Skeletal muscle tissue (tissue), 4 donors: Measurements from ENCODE around the gene CCNJL. TPM values are rescaled to one million over a fixed set of nuclear protein-coding genes. Genes with fewer than 3 reads are reported as not detected.

Experiments used
- H3K27ac ChIP-seq: one replicate; pipeline ENCODE4 v1.7.0; 2013; ENCODE audit warnings: mild to moderate bottlenecking, low read depth, low read length, inconsistent platforms
- H3K27me3 ChIP-seq, 3 donors: one replicate each; pipeline ENCODE4 v1.7.0; 2013; ENCODE audit warnings: low read length in 3 of 3; ENCODE audit not compliant: control insufficient read depth in 3 of 3, insufficient read depth in 3 of 3
- H3K36me3 ChIP-seq, 3 donors: one replicate each; pipeline ENCODE4 v1.7.0; 2013; ENCODE audit warnings: low read length in 3 of 3; ENCODE audit not compliant: control insufficient read depth in 3 of 3, insufficient read depth in 3 of 3
- H3K4me1 ChIP-seq, 3 donors: one replicate each; pipeline ENCODE4 v1.7.0; 2013; ENCODE audit warnings: low read length in 3 of 3, mild to moderate bottlenecking in 3 of 3; ENCODE audit not compliant: control insufficient read depth in 3 of 3, insufficient read depth in 3 of 3
- H3K4me3 ChIP-seq, 3 donors: one replicate each; pipeline ENCODE4 v1.7.0; 2013; ENCODE audit warnings: low read length in 3 of 3
- H3K9ac ChIP-seq, 3 donors: one replicate each; pipeline ENCODE4 v1.7.0; 2013; ENCODE audit warnings: low read length in 3 of 3, mild to moderate bottlenecking in 3 of 3, moderate library complexity in 2 of 3, low read depth in 1 of 3
- H3K9me3 ChIP-seq, 3 donors: one replicate each; pipeline ENCODE4 v1.7.0; 2013; ENCODE audit warnings: low read length in 3 of 3; ENCODE audit not compliant: control insufficient read depth in 3 of 3
- total RNA-seq: library from RNA; depleted of rRNA; stranded (reverse); fragments of >200 nt; gene quantifications from one replicate; pipeline ENCODE4 v1.2.3, GENCODE V29; 2014
- donor health status: Osteomylitis.

The CCNJL gene
- total RNA-seq, 1 donor from 2014 or later: 3.1 TPM

DNA sequence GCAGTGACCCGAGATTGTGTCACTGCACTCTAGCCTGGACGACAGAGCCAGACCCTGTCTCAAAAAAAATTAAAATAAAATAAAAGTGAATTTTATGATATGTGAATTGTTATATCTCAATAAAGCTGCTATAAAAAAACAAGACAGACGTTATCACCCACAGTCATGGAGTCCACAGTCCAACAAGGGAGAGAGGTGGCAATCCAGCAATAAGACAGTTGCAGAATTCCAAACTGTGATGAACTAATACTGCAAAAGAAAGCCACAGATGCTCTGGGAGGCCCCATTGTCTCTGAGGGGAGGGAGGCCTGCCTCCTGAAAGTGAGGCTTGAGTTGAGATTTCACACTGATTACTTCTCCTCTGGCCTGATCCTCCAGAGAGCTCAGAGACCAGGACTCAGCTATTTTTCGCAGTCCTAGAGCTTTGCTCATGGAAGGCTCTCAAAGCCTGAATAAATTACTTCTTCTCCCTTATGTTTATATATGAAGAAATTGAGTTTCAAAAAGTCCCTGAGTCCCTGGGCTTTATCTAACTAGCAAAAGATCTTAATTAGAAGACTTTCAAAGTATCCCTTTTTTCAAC is 28.0 kb downstream of the CCNJL start:
- Histone ChIP-seq H3K27me3 (no peaks in the 10 kb centered on the region), H3K9ac (no peak overlapping the region), H3K9me3 (no peaks in the 10 kb centered on the region), H3K36me3 (no peaks in the 10 kb centered on the region), H3K4me1 (peaks cover 9 to 11% (median 10%) of the 10 kb centered on the region in 3 donors), H3K4me3 (no peak overlapping the region), H3K27ac (no peak overlapping the region)

DNA sequence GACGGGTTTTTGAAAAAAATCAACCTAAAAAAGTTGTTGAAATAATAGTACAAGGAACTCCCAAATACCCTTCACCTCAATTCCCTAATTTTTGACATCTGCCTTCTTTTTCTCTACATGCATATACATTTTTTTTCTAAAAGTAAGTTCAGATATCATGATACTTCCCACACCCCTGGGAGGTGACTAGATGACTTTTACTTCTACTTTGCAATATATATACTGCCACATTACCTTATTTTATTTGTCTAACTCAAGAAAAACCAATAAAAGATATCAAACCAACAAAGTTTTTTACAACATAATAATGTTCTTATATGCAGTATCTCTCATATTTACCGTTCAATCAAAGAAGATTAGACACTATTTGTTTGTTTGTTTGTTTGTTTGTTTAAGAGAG is 31.1 kb downstream of the CCNJL start:
- no peak overlapping the region for H3K4me3 ChIP-seq
- H3K9ac ChIP-seq: no peak overlapping the region
- H3K36me3 ChIP-seq: no peaks in the 10 kb centered on the region
- H3K4me1 ChIP-seq: no peaks in the 10 kb centered on the region
- no peaks in the 10 kb centered on the region for H3K9me3 ChIP-seq
- no peak overlapping the region for H3K27ac ChIP-seq
- H3K27me3 ChIP-seq: no peaks in the 10 kb centered on the region

DNA sequence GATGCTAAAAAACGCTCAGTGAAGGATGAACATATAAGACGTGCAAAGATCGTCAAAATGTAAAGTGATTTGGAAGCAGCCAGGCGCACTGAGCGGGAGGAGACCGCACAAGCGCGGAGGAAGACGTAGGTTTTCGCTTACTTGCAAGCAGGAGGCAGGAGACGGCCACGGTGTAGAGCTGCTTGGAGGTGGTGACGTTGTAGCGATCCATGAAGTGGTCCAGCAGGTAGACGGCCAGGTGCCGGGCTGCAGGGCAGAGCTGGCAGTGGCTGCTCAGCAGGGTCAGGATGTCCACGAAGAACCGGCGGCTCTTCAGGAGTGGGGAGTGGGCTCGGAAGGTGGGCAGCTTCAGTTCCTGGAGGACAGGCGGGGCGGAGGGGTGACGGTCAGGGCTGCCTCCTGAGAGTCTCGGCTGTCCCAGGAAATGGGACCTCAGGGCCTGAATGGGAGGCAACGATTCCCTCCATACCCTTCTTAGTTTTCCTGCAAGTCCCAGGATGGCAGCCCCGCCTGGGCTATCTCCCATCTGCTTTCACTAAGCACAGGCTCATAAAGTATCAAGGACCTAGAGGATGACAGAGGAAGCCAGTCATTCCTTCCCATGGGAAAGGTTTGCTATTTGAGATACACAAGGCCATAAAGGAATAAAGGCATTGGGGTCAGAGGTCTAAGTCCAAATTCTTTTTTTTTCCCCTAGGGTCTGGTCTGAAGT is 31.8 kb downstream of the CCNJL start:
- Histone ChIP-seq H3K36me3 (no peaks in the 10 kb centered on the region), H3K9me3 (no peaks in the 10 kb centered on the region), H3K27ac (no peak overlapping the region), H3K27me3 (no peaks in the 10 kb centered on the region), H3K4me3 (no peak overlapping the region), H3K9ac (no peak overlapping the region), H3K4me1 (no peaks in the 10 kb centered on the region)

DNA sequence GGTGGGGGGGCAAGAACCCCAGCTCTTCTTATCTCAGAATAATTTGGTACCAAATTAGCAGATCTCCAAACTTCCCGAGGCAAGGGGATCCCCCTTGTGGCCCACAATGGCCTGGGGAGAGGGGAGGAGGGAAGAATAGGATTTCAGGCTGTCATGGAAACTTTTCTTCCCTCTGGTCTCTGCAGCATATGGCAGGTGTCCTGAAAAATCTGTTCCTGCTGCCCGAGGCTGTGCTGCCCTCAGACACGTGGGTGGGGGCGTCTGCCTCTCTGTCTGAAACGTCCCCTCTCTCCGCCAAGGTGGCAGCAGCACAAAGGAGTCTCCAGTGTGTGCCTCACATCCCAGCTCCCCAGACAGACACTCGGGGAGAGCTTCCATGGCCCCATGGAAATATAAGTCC is 34.0 kb downstream of the CCNJL start:
- no peak overlapping the region for H3K9ac ChIP-seq
- H3K27ac ChIP-seq: no peak overlapping the region
- no peak overlapping the region for H3K4me3 ChIP-seq
- no peaks in the 10 kb centered on the region for H3K27me3 ChIP-seq
- no peaks in the 10 kb centered on the region for H3K36me3 ChIP-seq
- H3K4me1 ChIP-seq: no peaks in the 10 kb centered on the region
- H3K9me3 ChIP-seq: no peaks in the 10 kb centered on the region

DNA sequence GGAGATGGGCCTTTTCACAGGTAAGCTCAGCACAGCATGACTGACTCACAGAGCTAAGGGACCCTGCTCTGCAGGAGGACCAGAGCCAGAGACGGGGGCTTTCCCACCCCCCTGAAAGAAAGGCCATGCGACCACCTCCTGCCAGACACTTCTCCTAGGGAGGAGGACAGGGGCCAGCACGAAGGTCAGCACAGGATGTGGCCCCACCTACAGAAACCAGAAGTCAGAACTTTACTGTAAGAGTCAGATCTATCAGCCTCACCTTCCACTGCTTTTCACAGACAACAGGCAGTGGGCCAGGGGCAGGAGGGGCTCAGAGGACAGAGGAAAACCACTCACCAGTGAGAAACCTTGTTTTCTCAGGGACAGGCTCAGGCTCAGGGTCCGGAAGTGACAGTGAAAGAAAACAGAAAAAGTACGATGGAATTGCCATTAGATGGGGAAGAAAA is 37.9 kb downstream of the CCNJL start:
- H3K9me3 ChIP-seq: no peaks in the 10 kb centered on the region
- H3K4me1 ChIP-seq: peaks cover 3 to 5% (median 5%) of the 10 kb centered on the region in 3 donors
- H3K27ac ChIP-seq: no peak overlapping the region

DNA sequence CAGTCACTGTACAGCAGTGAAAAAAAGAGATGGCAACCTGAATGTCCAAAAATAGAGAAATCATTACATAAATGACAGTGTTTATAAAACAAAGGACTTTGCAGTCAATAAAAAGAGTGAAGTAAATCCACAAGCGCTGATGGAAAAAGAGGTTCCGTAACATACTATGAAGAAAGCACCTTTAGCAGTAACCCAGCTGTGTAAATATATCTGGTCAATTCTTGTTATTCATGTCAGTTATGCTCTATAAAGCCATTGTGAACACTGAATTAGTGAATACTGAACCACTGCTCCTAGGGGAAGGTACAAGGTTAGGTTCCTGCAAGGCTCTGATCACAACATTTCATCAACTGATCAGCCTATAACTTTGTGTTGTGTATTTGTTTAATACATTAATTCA is 39.5 kb downstream of the CCNJL start:
- H3K27me3 ChIP-seq: no peaks in the 10 kb centered on the region
- no peak overlapping the region for H3K27ac ChIP-seq
- H3K9ac ChIP-seq: no peak overlapping the region
- no peaks in the 10 kb centered on the region for H3K9me3 ChIP-seq
- H3K4me1 ChIP-seq: peaks cover 12 to 18% (median 14%) of the 10 kb centered on the region in 3 donors
- no peaks in the 10 kb centered on the region for H3K36me3 ChIP-seq
- no peak overlapping the region for H3K4me3 ChIP-seq

More for the DNA sequence above, 37.9 kb downstream of the CCNJL start:
- Histone ChIP-seq H3K9ac (no peak overlapping the region), H3K27me3 (no peaks in the 10 kb centered on the region), H3K4me3 (no peak overlapping the region), H3K36me3 (no peaks in the 10 kb centered on the region)

DNA sequence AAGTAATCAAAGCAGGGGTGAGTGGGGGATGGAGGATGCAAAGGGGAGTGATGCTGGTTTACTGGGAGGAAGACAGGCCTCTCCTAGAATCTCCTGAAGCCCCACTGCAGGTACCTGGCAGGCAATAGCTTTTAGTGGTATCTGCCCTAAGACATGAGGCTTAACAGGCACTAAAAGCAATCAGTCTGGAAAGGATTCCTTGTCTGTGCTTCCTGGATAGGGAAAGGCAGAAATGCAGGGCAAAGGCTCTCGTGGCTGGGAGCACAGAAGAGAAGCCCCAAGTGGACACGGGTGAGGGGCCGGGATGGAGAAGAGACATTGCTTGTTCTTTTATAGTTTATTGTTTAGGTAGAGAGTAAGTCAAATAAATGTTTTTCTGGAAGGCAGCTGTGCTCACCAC is 40.1 kb downstream of the CCNJL start:
- Histone ChIP-seq H3K9me3 (no peaks in the 10 kb centered on the region), H3K27me3 (no peaks in the 10 kb centered on the region), H3K9ac (no peak overlapping the region), H3K36me3 (no peaks in the 10 kb centered on the region), H3K4me3 (no peak overlapping the region), H3K4me1 (peaks cover 12 to 18% (median 14%) of the 10 kb centered on the region in 3 donors), H3K27ac (no peak overlapping the region)

DNA sequence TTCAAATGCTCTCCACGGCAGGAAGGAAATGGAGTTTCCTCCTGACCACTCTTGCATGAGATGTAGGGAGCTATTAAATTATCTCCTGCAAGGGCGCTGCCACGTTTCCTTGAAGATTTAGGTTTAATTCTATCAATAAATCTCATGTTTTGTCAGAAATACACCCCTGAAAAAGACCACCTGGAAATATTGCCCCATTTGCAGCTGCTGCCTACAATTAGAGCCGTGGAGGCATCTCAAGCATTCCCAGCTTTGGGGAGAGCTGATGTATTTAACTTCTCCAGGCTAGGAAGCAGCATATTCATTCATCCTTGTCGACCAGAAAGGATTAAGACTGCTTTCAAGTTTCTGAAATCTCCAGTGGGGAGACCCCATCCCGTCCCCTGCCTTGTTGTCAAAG is 40.5 kb downstream of the CCNJL start:
- Histone ChIP-seq H3K4me1 (peaks cover 12 to 18% (median 14%) of the 10 kb centered on the region in 3 donors), H3K4me3 (no peak overlapping the region), H3K9ac (no peak overlapping the region), H3K27ac (no peak overlapping the region), H3K27me3 (no peaks in the 10 kb centered on the region), H3K9me3 (no peaks in the 10 kb centered on the region), H3K36me3 (no peaks in the 10 kb centered on the region)

DNA sequence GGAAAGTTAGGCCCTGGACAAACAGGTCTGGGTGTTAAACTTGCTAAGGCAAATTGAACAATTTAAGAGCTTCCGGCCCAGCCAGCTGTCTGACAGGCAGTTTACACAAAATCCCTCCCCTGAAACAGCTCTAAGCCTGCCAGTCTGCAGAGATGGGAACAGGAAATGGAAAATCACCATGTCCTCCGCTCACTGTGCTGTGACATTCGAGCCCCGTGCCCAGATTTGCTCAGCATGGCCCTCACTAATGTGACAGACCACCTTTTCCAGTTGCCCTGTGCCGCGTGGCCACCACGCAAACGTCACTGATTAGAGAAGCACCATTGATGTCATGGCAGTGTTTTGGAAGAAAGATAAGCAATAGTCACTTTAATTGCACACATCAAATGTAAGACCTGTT is 41.0 kb downstream of the CCNJL start:
- Histone ChIP-seq H3K9ac (no peak overlapping the region), H3K27ac (no peak overlapping the region)

DNA sequence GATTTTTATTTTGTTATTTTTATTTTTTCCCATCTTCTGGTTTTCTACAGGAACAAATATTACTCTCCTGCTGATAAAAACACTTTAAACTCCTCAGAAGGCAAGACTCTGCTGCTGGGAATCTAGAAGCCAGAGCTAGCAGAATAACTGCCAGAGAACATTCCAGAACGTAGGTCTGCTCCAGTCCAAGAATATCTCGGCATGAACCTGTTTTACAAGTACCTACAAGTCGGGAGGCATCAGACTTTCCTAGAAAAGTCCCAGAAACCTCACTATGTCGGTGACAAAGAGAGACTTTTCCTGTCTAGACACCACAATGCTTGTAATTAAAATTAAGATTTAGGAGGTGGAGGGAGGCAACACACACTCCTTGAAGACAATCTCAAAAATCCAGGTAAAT is 41.7 kb downstream of the CCNJL start:
- no peaks in the 10 kb centered on the region for H3K36me3 ChIP-seq
- no peaks in the 10 kb centered on the region for H3K9me3 ChIP-seq
- H3K27ac ChIP-seq: no peak overlapping the region
- H3K27me3 ChIP-seq: no peaks in the 10 kb centered on the region
- H3K9ac ChIP-seq: no peak overlapping the region
- peaks cover 12 to 18% (median 14%) of the 10 kb centered on the region in 3 donors for H3K4me1 ChIP-seq
- no peak overlapping the region for H3K4me3 ChIP-seq

More for the DNA sequence above, 41.0 kb downstream of the CCNJL start:
- no peak overlapping the region for H3K4me3 ChIP-seq
- no peaks in the 10 kb centered on the region for H3K27me3 ChIP-seq
- peaks cover 12 to 18% (median 14%) of the 10 kb centered on the region in 3 donors for H3K4me1 ChIP-seq
- H3K9me3 ChIP-seq: no peaks in the 10 kb centered on the region
- H3K36me3 ChIP-seq: no peaks in the 10 kb centered on the region
